ENCODE data around the gene CLSTN3. TPM values are rescaled to one million over a fixed set of nuclear protein-coding genes. Genes with fewer than 3 reads are reported as not detected.

Gene CLSTN3
- total and polyA plus RNA-seq, 4 donors: 6.1 to 37.2 (median 26.8) TPM

DNA sequence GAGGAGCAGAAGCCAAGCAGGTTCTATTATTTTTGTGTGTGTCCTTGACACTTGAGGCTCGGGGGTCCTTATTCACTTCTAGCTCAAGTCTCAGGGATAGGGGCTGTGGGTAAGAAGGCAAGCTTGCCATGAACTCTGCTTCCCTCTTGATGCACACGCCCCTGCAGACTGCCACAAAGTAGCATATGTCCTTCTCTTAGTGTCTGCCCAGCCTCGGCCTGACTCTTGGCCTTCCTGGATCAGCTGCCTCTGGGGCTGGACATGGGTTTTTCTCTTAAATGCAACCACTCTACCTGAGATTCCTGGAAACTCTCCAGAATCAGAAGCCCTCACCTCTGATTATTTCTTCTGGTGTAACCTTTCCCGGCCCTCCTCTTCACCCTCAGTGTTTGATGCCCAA is 31.2 kb downstream of the CLSTN3 start:
- H3K9ac ChIP-seq (ENCODE audit: low read depth in 1 of 2, low read length in 2 of 2): no peak overlapping the region
- peak overlapping the region; percentile 32 to 42 for H3K27ac ChIP-seq (ENCODE audit: low read depth in 1 of 2, low read length in 2 of 2)
- 95% methylated on average over 4 of the region's 4 CpGs for WGBS
- peaks cover 3 to 7% (median 4%) of the 10 kb centered on the region in 4 donors for H3K36me3 ChIP-seq (ENCODE audit: control insufficient read depth in 4 of 4, insufficient read depth in 3 of 4, low read depth in 1 of 4, low read length in 3 of 4)
- TF ChIP-seq HNF4A (conservative IDR thresholded peaks at IDR 0.05) (no peak), CTCF (IDR thresholded peaks at IDR 0.05; ENCODE audit: low read depth, low read length, missing input control) (no peak), TAF1 (conservative IDR thresholded peaks at IDR 0.05) (no peak), FOXA2 (IDR thresholded peaks at IDR 0.05) (no peak), RAD21 (IDR thresholded peaks at IDR 0.05) (no peak), EGR1 (IDR thresholded peaks at IDR 0.05; ENCODE audit: low read depth in 2 of 2) (no peak), NR2F2 (IDR thresholded peaks at IDR 0.05) (no peak), SP1 (IDR thresholded peaks at IDR 0.05) (no peak), JUND (IDR thresholded peaks at IDR 0.05) (no peak), FOXA1 (IDR thresholded peaks at IDR 0.05) (no peak), ZBTB33 (IDR thresholded peaks at IDR 0.05) (no peak), MAX (IDR thresholded peaks at IDR 0.05) (no peak), GABPA (IDR thresholded peaks at IDR 0.05 in 1 of 2, conservative IDR thresholded peaks at IDR 0.05 in 1 of 2) (no peak)
- peaks cover 5 to 17% (median 12%) of the 10 kb centered on the region in 4 donors for H3K4me1 ChIP-seq (ENCODE audit: control insufficient read depth in 4 of 4, insufficient read depth in 4 of 4, low read length in 3 of 4)
- H3K4me3 ChIP-seq (ENCODE audit: low read depth in 1 of 3, low read length in 3 of 3): no peak overlapping the region
- no peak for DNase-seq (ENCODE audit: low spot score)
- H3K27me3 ChIP-seq (ENCODE audit: control insufficient read depth in 4 of 4, insufficient read depth in 4 of 4, low read length in 3 of 4): no peaks in the 10 kb centered on the region
- H3K9me3 ChIP-seq (ENCODE audit: control insufficient read depth in 4 of 4, low read length in 3 of 4): no peaks in the 10 kb centered on the region

- Histone ChIP-seq H3K27me3 (ENCODE audit: control insufficient read depth in 4 of 4, insufficient read depth in 4 of 4, low read length in 3 of 4) (no peaks in the 10 kb centered on the region), H3K36me3 (ENCODE audit: control insufficient read depth in 4 of 4, insufficient read depth in 3 of 4, low read depth in 1 of 4, low read length in 3 of 4) (peaks cover 3 to 6% (median 4%) of the 10 kb centered on the region in 4 donors), H3K9me3 (ENCODE audit: control insufficient read depth in 4 of 4, low read length in 3 of 4) (no peaks in the 10 kb centered on the region), H3K27ac (ENCODE audit: low read depth in 1 of 2, low read length in 2 of 2) (peak overlapping the region; percentile 42 to 44), H3K4me3 (ENCODE audit: low read depth in 1 of 3, low read length in 3 of 3) (no peak overlapping the region), H3K4me1 (ENCODE audit: control insufficient read depth in 4 of 4, insufficient read depth in 4 of 4, low read length in 3 of 4) (peaks cover 5 to 17% (median 12%) of the 10 kb centered on the region in 4 donors), H3K9ac (ENCODE audit: low read depth in 1 of 2, low read length in 2 of 2) (no peak overlapping the region)
- TF ChIP-seq REST (IDR thresholded peaks at IDR 0.05) (peak; percentile 65), FOXA2 (IDR thresholded peaks at IDR 0.05) (no peak), TAF1 (conservative IDR thresholded peaks at IDR 0.05) (no peak), YY1 (IDR thresholded peaks at IDR 0.05) (peak; percentile 48), FOXA1 (IDR thresholded peaks at IDR 0.05) (no peak), NR2F2 (IDR thresholded peaks at IDR 0.05) (no peak), EGR1 (IDR thresholded peaks at IDR 0.05; ENCODE audit: low read depth in 2 of 2) (peak in 1 of 2 donors; percentile 42), HNF4A (conservative IDR thresholded peaks at IDR 0.05) (peak in 1 of 2 donors; percentile 70), HNF4G (IDR thresholded peaks at IDR 0.05) (no peak), JUND (IDR thresholded peaks at IDR 0.05) (peak in 1 of 2 donors; percentile 67), MAX (IDR thresholded peaks at IDR 0.05) (peak; percentile 59), GABPA (IDR thresholded peaks at IDR 0.05 in 1 of 2, conservative IDR thresholded peaks at IDR 0.05 in 1 of 2) (peak in 1 of 2 donors; percentile 23), RAD21 (IDR thresholded peaks at IDR 0.05) (no peak), SP1 (IDR thresholded peaks at IDR 0.05) (no peak), CTCF (IDR thresholded peaks at IDR 0.05; ENCODE audit: low read depth, low read length, missing input control) (no peak), ATF3 (IDR thresholded peaks at IDR 0.05) (no peak), ZBTB33 (IDR thresholded peaks at IDR 0.05) (no peak), RXRA (IDR thresholded peaks at IDR 0.05) (peak in 1 of 2 donors; percentile 77)
- DNase-seq (ENCODE audit: low spot score): no peak
- 48% methylated on average over 5 of the region's 5 CpGs for WGBS
Observed at GRCh38 chr12:7161811-7162210, 31.6 kb downstream of the CLSTN3 start.

All from liver (tissue), 9 donors.